Esophagus squamous epithelium (tissue), 4 donors: ENCODE results near the gene CDC123.

Source experiments
- CTCF ChIP-seq, 6 experiments: fragments of 450-650 bp in 4 of 6; fragments of 200-600 bp in 2 of 6; sonication (generic) in 2 of 6; IDR thresholded peaks; one replicate each; pipeline ENCODE4 v1.5.1; 2016 to 2019; ENCODE audit warnings: antibody characterized with exemption in 6 of 6, mild to moderate bottlenecking in 4 of 6, moderate library complexity in 4 of 6
- POLR2A ChIP-seq, 4 donors: fragments of 450-650 bp; IDR thresholded peaks; one replicate each; pipeline ENCODE4 v1.6.1; 2017; ENCODE audit warnings: antibody characterized with exemption in 4 of 4, mild to moderate bottlenecking in 4 of 4, moderate library complexity in 3 of 4

- TF ChIP-seq CTCF (IDR thresholded peaks at IDR 0.05) (no peak), POLR2A (IDR thresholded peaks at IDR 0.05) (no peak)
These were observed 54.2 kb downstream of the CDC123 start for GRCh38 chr10:12250181-12250580.
